Vagina (tissue), 2 donors: ENCODE measurements around the gene SPON1. TPM values are rescaled to one million over a fixed set of nuclear protein-coding genes. Genes with fewer than 3 reads are reported as not detected.

ENCODE experiments used
- DNase-seq, 2 donors: peaks; one replicate each; pipeline ENCODE4 v3.0.0-alpha.2; 2017; ENCODE audit errors: extremely low spot score in 2 of 2
- H3K27ac ChIP-seq: fragments of 200-600 bp; sonication (generic); one replicate; pipeline ENCODE4 v1.5.1; 2019
- H3K27me3 ChIP-seq: fragments of 200-600 bp; sonication (generic); one replicate; pipeline ENCODE4 v1.5.1; 2019
- H3K36me3 ChIP-seq, 2 donors: fragments of 200-600 bp; sonication (generic); one replicate each; pipeline ENCODE4 v1.5.1; 2017 to 2019
- H3K4me1 ChIP-seq: fragments of 200-600 bp; sonication (generic); one replicate; pipeline ENCODE4 v1.5.1; 2019
- H3K4me3 ChIP-seq, 2 donors: fragments of 200-600 bp; sonication (generic); 1 replicate in 1 of 2; 2 replicates in 1 of 2; pipeline ENCODE4 v1.5.1; 2016 to 2019
- H3K9me3 ChIP-seq: fragments of 200-600 bp; sonication (generic); one replicate; pipeline ENCODE4 v1.5.1; 2019
- POLR2A ChIP-seq, 2 donors: fragments of 450-650 bp; IDR thresholded peaks; one replicate each; pipeline ENCODE4 v1.6.1; 2017; ENCODE audit warnings: antibody characterized with exemption in 2 of 2, mild to moderate bottlenecking in 2 of 2, moderate library complexity in 2 of 2
- POLR2AphosphoS5 ChIP-seq, 2 donors: sonication (generic); formaldehyde crosslinking; IDR thresholded peaks; one replicate each; pipeline ENCODE4 v1.9.0; 2017; ENCODE audit warnings: antibody characterized with exemption in 2 of 2, mild to moderate bottlenecking in 2 of 2, low read depth in 1 of 2; ENCODE audit not compliant: insufficient read depth in 1 of 2
- intact Hi-C: fragments of 100-400 bp; cut with DNase I; formaldehyde crosslinking; loops from one replicate; pipeline ENCODE4 v1.15.1; 2023
- total RNA-seq: library from RNA; depleted of rRNA; stranded (reverse); fragments of >200 nt; gene quantifications from one replicate; pipeline ENCODE4 v1.2.3, GENCODE V29; 2016
- TF ChIP-seq, protein P1 (sequence below), 3 experiments: fragments of 450-650 bp in 2 of 3; fragments of 200-600 bp in 1 of 3; sonication (generic) in 1 of 3; IDR thresholded peaks; one replicate each; pipeline ENCODE4 v1.5.1; 2017 to 2019; ENCODE audit warnings: antibody characterized with exemption in 3 of 3, mild to moderate bottlenecking in 2 of 3, moderate library complexity in 2 of 3

The SPON1 gene
- total RNA-seq, 1 donor from 2014 or later: 31.7 TPM

- no peaks in the 10 kb centered on the region for H3K27me3 ChIP-seq
- DNase-seq: no peak
- no peaks in the 10 kb centered on the region for H3K36me3 ChIP-seq
- TF ChIP-seq POLR2AphosphoS5 (IDR thresholded peaks at IDR 0.05; ENCODE audit: insufficient read depth in 1 of 2, low read depth in 1 of 2) (no peak), POLR2A (IDR thresholded peaks at IDR 0.05) (no peak)
- TF ChIP-seq, protein P1, sequence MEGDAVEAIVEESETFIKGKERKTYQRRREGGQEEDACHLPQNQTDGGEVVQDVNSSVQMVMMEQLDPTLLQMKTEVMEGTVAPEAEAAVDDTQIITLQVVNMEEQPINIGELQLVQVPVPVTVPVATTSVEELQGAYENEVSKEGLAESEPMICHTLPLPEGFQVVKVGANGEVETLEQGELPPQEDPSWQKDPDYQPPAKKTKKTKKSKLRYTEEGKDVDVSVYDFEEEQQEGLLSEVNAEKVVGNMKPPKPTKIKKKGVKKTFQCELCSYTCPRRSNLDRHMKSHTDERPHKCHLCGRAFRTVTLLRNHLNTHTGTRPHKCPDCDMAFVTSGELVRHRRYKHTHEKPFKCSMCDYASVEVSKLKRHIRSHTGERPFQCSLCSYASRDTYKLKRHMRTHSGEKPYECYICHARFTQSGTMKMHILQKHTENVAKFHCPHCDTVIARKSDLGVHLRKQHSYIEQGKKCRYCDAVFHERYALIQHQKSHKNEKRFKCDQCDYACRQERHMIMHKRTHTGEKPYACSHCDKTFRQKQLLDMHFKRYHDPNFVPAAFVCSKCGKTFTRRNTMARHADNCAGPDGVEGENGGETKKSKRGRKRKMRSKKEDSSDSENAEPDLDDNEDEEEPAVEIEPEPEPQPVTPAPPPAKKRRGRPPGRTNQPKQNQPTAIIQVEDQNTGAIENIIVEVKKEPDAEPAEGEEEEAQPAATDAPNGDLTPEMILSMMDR (IDR thresholded peaks at IDR 0.05): no peak
- H3K27ac ChIP-seq: no peak overlapping the region
- intact Hi-C loops: no loop called here
- H3K9me3 ChIP-seq: no peaks in the 10 kb centered on the region
- no peak overlapping the region for H3K4me3 ChIP-seq
- peaks cover 13% of the 10 kb centered on the region for H3K4me1 ChIP-seq
Measured at GRCh38 chr11:13972043-13972910, 9.8 kb downstream of the SPON1 start.

- H3K4me1 ChIP-seq: peaks cover 13% of the 10 kb centered on the region
- intact Hi-C loops: no loop called here
- no peak for TF ChIP-seq POLR2AphosphoS5 (IDR thresholded peaks at IDR 0.05; ENCODE audit: insufficient read depth in 1 of 2, low read depth in 1 of 2)
- TF ChIP-seq POLR2A (IDR thresholded peaks at IDR 0.05): no peak
- TF ChIP-seq, protein P1 (IDR thresholded peaks at IDR 0.05): no peak
- no peak overlapping the region for H3K27ac ChIP-seq
- no peaks in the 10 kb centered on the region for H3K9me3 ChIP-seq
- no peaks in the 10 kb centered on the region for H3K27me3 ChIP-seq
- H3K36me3 ChIP-seq: no peaks in the 10 kb centered on the region
- no peak for DNase-seq
- H3K4me3 ChIP-seq: no peak overlapping the region
Measured at GRCh38 chr11:13972944-13973343, 10.4 kb downstream of the SPON1 start.

DNA sequence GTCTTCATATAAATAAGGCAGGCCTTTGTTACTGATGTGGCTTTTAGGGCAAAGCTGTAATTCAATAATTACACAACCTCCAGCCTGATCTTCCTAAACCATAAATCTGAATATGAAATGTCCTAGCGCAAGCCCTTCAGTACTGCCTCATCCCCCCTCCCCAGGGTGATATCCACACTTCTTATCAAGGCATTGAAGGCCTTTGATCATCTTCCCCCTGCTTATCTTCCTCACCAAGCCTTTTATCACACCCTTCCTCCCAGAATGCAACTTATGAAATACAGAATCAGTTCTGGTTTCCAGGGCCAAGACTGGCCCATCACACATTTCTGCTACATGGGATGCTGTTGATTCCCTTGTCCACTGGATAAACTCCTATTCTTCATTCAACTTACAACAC, 12.1 kb downstream of the SPON1 start:
- DNase-seq: no peak
- no peaks in the 10 kb centered on the region for H3K27me3 ChIP-seq
- H3K9me3 ChIP-seq: no peaks in the 10 kb centered on the region
- peaks cover 13% of the 10 kb centered on the region for H3K4me1 ChIP-seq
- H3K4me3 ChIP-seq: no peak overlapping the region
- TF ChIP-seq, protein P1 (IDR thresholded peaks at IDR 0.05): no peak
- no peak for TF ChIP-seq POLR2AphosphoS5 (IDR thresholded peaks at IDR 0.05; ENCODE audit: insufficient read depth in 1 of 2, low read depth in 1 of 2)
- no peak for TF ChIP-seq POLR2A (IDR thresholded peaks at IDR 0.05)
- intact Hi-C loops: no loop called here
- no peaks in the 10 kb centered on the region for H3K36me3 ChIP-seq
- H3K27ac ChIP-seq: no peak overlapping the region

GRCh38 chr11:13983081-13983751, 20.7 kb downstream of the SPON1 start:
- TF ChIP-seq, protein P1 (IDR thresholded peaks at IDR 0.05): no peak
- no peak for TF ChIP-seq POLR2A (IDR thresholded peaks at IDR 0.05)
- TF ChIP-seq POLR2AphosphoS5 (IDR thresholded peaks at IDR 0.05; ENCODE audit: insufficient read depth in 1 of 2, low read depth in 1 of 2): peak; percentile 33 to 42
- intact Hi-C loops: no loop called here
- H3K4me1 ChIP-seq: peaks cover 24% of the 10 kb centered on the region
- no peak for DNase-seq
- no peaks in the 10 kb centered on the region for H3K9me3 ChIP-seq
- H3K27me3 ChIP-seq: no peaks in the 10 kb centered on the region
- no peak overlapping the region for H3K4me3 ChIP-seq
- peak overlapping the region; percentile 56 for H3K27ac ChIP-seq
- no peaks in the 10 kb centered on the region for H3K36me3 ChIP-seq
